GM19452 (cell line): ENCODE results near the gene EHMT1.

Source experiments
- ATAC-seq: cut with Tn5 transposase; IDR thresholded peaks from one replicate; pipeline ENCODE4 v1.9.1; 2021; ENCODE audit not compliant: unreplicated experiment

EHMT1 gene

DNA sequence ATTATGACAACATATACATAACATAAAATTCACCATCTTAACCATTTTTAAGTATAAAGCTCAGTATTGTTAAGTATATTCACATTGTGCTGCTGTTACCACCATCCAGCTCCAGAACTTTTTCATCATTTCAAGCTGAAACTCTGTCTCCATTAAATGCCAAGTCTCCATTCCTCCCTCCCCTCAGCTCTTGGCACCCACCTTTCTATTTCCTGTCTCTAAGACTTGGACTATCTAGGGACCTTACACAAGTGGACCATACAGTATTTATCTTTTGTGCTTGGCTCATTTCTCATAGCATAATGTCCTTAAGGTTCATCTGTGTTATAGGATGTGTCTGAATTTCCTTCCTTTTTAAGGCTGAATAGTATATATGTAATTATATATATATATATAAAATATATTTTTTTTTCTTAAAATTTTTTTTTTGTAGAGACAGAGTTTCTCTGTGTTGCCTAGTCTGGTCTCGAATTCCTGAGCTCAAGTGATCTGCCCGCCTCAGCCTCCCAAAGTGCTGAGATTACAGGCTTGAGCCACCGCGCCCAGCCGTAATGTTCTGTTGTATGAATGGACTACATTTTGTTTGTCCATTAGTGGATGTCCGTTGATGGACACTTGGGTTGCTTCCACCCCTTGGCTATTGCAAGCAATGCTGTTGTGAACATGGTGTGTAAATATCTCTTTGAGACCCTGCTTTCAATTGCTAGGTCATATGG lies 72.3 kb downstream of the EHMT1 start:
- ATAC-seq = no peak

DNA sequence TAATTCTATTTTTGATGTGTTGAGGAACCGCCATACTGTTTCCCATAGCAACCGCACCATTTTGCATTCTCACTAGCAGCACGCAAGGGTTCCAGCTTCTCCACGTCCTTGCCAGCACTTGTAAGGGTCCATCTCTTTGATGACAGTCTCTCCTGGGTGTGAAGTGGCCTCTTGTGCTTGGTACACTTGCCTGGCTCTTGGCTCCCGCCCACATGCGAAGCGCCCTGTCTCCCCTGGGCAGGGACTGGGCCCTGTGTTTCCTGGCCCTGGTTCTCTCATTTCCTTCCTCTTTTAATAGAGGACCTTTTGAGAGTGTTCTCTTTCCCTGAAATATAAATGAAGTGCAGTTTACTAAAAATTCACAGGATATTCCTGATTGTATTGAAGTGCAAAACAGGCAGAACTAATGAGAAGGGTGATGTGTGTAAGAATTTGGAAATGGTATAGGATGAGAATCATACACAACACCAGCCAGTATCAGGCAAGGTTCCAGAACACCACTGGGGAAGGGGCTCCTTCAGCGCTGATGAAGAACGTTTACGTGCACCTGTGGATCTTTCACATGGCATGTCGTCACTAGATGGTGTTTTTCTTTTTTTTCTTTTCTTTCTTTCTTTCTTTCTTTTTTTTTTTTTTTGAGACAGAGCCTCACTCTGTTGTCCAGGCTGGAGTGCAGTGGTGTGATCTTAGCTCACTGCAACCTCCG lies 73.0 kb downstream of the EHMT1 start:
- ATAC-seq = no peak

DNA sequence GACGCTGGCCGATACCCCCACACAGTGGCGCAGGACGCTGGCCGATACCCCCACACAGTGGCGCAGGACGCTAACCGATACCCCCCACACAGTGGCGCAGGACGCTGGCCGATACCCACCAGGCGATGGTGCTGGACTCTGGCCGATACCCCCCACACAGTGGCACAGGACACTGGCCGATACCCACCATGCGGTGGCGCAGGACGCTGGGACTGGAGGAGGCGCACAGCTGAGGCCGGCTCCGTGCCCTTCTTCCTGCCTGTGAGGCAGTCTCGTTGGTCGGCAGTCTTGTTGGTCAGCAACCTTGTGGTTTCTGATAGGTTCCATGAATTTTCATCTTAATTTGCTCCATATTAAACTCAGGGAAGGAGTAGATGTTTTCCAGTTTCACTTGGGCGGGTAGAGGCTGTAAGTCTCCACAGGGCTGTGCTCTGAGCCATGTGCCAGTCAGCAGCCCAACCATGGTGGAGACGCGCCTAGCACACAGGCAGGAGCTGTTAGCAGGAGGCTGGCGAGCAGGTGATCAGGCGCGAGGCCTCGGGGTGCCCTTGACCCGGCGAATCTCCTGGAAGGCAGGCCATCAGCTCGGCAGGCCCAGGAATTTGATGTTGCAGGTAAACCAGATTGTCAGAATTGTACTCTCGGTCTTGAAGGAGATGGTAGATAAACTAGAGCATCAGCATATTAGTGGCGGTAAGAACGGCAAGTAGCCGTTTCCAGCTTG lies 75.6 kb downstream of the EHMT1 start:
- no peak for ATAC-seq

GRCh38 chr9:137694962-137695875 lies 76.4 kb downstream of the EHMT1 start:
- ATAC-seq = no peak

DNA sequence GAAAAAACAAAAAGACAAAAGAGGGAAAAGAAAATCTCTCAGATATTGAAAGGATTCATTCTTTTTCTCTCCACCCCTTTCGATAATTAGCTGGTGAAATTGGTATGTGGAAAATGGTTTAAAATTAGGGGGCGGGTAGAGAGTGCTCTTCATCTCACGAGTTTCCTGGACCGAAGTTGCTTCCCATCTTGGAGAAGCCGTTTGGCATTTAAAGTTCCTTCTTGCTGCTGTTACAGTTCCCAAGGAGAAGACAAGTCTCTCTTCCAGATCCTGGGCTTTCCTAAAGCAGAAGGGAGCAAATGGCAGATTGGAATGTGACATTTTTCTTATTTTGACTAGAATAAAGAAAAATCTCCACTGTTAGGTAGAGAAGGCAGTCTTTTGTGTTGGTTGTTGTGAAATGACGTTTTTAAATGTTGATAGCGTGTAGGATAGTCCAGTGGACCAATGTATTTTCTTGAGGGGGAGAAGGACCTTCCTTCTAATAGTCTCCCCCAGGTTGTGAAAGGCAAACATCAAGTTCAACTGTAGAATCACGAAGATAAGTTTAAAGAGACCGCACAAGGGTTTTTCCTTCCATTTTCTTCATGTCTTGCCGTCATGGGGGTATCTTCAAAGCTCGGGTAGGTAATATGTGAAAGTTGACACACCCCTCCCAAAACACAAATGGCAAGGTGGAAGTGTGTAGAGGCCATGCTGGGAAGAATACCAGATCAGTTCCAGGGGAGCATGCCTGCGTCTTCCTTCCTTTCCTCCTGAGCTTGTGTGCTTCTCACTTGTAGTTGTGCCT lies 77.5 kb downstream of the EHMT1 start:
- no peak for ATAC-seq

GRCh38 chr9:137697193-137697592 lies 78.4 kb downstream of the EHMT1 start:
- no peak for ATAC-seq

GRCh38 chr9:137697832-137698231 lies 79.0 kb downstream of the EHMT1 start:
- no peak for ATAC-seq

GRCh38 chr9:137700911-137701310 lies 82.1 kb downstream of the EHMT1 start:
- no peak for ATAC-seq

- no peak for ATAC-seq
Observed at GRCh38 chr9:137702615-137703379, 84.0 kb downstream of the EHMT1 start.

DNA sequence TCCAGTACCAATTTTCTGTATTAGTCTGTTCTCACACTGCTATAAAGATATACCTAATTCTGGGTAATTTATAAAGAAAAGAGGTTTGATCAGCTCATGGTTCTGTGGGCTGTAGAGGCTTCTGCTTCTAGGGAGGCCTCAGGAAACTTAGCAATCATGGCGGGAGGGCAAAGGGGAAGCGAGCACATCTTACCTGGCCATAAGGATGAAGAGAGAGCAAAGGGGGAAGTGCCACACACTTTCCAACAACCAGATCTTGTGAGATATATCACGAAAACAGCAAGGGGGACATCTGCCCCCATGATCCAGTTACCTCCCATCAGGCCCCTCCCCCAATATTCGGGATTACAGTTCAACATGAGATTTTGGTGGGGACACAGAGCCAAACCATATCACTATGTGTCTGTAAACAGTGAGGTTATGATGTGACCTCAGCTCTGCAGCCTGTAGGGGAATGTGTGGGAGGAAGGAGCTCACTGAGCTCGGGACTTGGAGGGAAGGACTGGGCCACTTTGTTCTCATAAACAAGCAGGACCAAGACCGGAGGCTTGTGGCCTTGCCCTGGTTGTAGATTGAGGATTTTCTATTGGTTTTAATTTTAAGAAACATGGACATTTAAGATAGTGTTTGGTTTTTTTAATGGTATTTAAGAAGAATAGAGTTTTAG lies 85.2 kb downstream of the EHMT1 start:
- ATAC-seq = no peak

DNA sequence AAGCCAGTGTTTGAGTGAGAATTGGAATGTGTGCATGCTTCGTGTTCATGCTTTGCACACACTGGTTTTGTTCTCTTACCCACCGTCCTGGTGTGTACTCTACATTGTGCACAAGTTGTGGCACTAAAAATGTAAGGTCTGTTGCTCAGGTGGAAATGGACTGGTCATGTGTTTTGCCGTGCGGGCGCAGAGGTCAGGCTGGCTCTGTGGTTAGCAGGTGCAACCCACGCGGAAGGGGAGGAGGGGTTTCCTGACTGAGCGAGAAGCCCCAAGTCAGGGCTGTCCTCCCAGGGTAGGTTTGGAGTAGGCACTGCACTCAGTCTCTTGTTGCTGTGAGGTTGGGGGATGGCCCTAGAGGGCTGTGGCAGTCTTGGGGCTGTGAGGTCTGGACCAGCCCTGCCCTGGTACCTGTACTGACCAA lies 86.6 kb downstream of the EHMT1 start:
- ATAC-seq = peak; percentile 68

- ATAC-seq = peak; percentile 19
Observed at GRCh38 chr9:137705906-137706305, 87.1 kb downstream of the EHMT1 start.

DNA sequence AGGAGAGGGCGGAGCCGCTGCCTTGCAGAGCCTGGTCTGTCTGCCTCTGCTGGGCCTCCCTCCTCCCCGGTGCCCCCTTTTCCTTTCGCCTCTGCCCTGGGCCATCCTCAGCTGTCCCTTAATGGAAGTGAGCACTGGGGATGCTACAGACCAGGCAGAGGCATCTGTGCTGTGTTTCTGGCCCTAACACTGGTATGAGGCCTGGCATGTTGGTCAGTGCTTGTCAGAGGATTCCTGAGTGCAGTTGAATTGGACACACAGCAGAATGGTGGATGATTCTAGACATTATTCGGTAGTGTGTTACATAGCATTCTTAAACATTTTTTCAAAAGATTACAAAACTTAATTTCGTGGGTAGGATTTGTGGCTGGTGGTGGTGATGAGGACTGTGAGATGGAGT lies 88.6 kb downstream of the EHMT1 start:
- no peak for ATAC-seq

- ATAC-seq = no peak
Observed at GRCh38 chr9:137708590-137709284, 89.9 kb downstream of the EHMT1 start.

DNA sequence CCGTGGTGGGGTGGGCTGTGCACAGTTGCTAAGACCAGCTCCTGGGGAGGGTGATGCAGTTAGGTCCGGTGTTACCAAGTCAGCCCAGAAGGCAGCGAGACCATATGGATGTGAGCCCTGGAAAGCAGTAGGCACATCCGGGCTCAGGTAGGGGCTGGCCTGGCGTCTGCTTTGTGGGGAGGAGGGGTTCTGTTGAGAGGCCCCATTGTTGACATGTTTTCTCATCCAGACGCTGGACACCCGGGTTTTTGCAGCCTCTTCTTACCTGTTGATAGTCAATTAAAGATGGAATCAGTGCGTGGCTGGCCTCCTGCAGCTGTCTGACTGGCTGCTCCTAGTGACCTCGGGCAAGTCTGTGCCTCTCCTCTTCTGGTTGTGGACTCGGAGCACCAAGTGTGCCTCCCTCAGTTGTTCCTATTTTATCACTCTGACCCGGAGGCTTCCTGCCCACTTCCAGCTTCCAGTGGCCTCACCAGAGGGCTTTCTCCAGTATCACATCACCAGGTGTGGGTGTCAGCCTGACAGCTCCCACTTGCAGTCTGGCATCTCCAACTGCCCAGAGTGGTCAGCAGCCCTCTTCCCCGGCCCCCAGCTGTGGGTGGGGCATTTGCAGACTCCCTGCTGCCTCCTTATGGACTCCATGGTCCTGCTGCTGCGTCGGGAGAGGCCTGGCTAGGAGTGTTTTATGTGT lies 90.8 kb downstream of the EHMT1 start:
- no peak for ATAC-seq

DNA sequence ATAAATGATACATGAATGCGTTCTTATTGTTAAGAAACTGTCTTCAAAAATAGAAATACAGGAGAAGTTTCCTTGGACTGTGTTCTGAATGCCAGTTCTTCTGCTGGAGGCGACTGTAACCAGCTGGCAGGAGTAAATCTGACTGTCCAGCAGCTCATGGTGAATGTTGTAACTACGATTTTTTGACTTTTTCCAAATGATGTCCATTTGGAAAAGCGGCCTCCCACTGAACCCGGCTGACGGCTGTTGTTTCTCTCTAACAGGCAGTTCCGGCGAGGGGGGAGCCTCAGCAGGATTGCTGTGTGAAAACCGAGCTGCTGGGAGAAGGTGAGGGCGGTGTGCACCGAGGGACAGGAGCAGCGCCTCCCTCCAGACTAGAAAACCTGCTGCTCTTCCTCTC lies 91.9 kb downstream of the EHMT1 start:
- no peak for ATAC-seq

- no peak for ATAC-seq
Observed at GRCh38 chr9:137711678-137712105, 92.9 kb downstream of the EHMT1 start.

DNA sequence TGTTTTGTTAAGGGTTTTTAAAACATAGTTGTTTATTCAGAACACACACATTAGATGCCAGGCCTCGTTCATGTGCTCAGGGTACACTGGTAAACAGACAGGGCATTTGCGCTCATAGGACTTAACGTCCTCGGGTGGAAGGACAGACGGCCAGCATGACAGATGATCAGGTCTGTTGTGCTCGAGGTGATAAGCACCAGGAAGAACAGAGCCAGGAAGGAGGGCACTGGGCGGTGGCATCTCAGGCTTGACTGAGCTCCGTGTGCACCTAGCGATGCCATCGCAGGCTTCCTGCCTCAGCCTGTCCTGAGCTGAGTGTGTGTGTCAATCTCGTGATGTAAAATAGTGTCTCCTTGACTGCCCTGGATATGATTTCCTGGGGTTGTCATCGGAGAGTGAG lies 96.5 kb downstream of the EHMT1 start:
- no peak for ATAC-seq
